Activated CD8-positive, alpha-beta T cell treated with anti-CD3 and anti-CD28 coated beads, Interleukin-2, amount 10 ng/mL, durations not matched to agents 7 days and 5 days (primary cell): ENCODE measurements around the gene DNASE1L3. TPM values are rescaled to one million over a fixed set of nuclear protein-coding genes. Genes with fewer than 3 reads are reported as not detected.
"Not testable (repeated sequence)": the region's sequence is repeated elsewhere in the genome, so short reads cannot be mapped to it uniquely, and the experiment has no call there.

Experiments
- ATAC-seq: fragments of 150-1000 bp; cut with Tn5 transposase; one replicate; pipeline ENCODE4 v1.10.0; 2021; ENCODE audit warnings: moderate library complexity
- CTCF ChIA-PET: fragments of 350-600 bp; sonication (Branson Sonifier 250); formaldehyde crosslinking; loops from one replicate; lab custom pipeline; 2021; ENCODE audit warnings: antibody characterized with exemption; lab: Charles Lee
- POLR2A ChIA-PET: fragments of 350-600 bp; sonication (Branson Sonifier 250); formaldehyde crosslinking; loops from one replicate; lab custom pipeline; 2021; ENCODE audit warnings: antibody characterized with exemption; lab: Charles Lee
- DNase-seq: peaks from one replicate; pipeline ENCODE4 v3.0.0-alpha.2; 2020
- H3K27ac Mint-ChIP-seq: one replicate; pipeline ENCODE4 v1.8.0; 2021; ENCODE audit warnings: mild to moderate bottlenecking, mixed read lengths
- H3K27me3 Mint-ChIP-seq: one replicate; pipeline ENCODE4 v1.8.0; 2021; ENCODE audit warnings: low read depth, mixed read lengths
- H3K36me3 Mint-ChIP-seq: one replicate; pipeline ENCODE4 v1.8.0; 2021; ENCODE audit warnings: low read depth, mixed read lengths
- H3K4me1 Mint-ChIP-seq: one replicate; pipeline ENCODE4 v1.8.0; 2021; ENCODE audit warnings: low read depth, mixed read lengths
- H3K4me3 Mint-ChIP-seq: one replicate; pipeline ENCODE4 v1.8.0; 2021; ENCODE audit warnings: mild to moderate bottlenecking, mixed read lengths
- H3K9me3 Mint-ChIP-seq: one replicate; pipeline ENCODE4 v1.8.0; 2022; ENCODE audit warnings: mixed read lengths; ENCODE audit not compliant: insufficient read depth
- total RNA-seq, 2 experiments: library from RNA; stranded (reverse); gene quantifications; one replicate each; pipeline ENCODE4 v1.2.3, GENCODE V29; 2021

Gene DNASE1L3
- total RNA-seq, 2 experiments from 2014 or later: not detected

- POLR2A ChIA-PET: no interaction called here
- ATAC-seq (no peak), DNase-seq (no peak)
- H3K27ac Mint-ChIP-seq: no peak overlapping the region
- CTCF ChIA-PET: no interaction called here
- no peaks in the 10 kb centered on the region for H3K36me3 Mint-ChIP-seq
- no peaks in the 10 kb centered on the region for H3K9me3 Mint-ChIP-seq
- H3K27me3 Mint-ChIP-seq: no peaks in the 10 kb centered on the region
- H3K4me3 Mint-ChIP-seq: no peak overlapping the region
- H3K4me1 Mint-ChIP-seq: peaks cover 3% of the 10 kb centered on the region
Measured at GRCh38 chr3:58243976-58244585, 33.3 kb upstream of the DNASE1L3 start.

DNA sequence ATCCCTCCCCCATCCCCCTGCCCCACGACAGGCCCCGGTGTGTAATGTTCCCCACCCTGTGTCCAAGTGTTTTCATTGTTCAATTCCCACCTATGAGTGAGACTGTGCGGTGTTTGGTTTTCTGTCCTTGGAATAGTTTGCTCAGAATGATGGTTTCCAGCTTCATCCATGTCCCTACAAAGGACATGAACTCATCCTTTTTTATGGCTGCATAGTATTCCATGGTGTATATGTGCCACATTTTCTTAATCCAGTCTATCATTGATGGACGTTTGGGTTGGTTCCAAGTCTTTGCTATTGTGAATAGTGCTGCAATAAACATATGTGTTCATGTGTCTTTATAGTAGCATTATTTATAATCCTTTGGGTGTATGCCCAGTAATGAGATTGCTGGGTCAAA lies 32.1 kb upstream of the DNASE1L3 start:
- H3K27me3 Mint-ChIP-seq, DNase-seq, ATAC-seq, H3K27ac Mint-ChIP-seq, H3K9me3 Mint-ChIP-seq, H3K36me3 Mint-ChIP-seq, H3K4me3 Mint-ChIP-seq, POLR2A ChIA-PET: not testable (repeated sequence)
- peaks cover 10% of the 10 kb centered on the region for H3K4me1 Mint-ChIP-seq
- CTCF ChIA-PET: interaction anchor here (1.5 to 2.4 kb wide), 2 partner anchors 25 to 64 kb away, joined by 3 to 10 read pairs; partner anchors contain the start of genes HTD2 and RPP14

DNA sequence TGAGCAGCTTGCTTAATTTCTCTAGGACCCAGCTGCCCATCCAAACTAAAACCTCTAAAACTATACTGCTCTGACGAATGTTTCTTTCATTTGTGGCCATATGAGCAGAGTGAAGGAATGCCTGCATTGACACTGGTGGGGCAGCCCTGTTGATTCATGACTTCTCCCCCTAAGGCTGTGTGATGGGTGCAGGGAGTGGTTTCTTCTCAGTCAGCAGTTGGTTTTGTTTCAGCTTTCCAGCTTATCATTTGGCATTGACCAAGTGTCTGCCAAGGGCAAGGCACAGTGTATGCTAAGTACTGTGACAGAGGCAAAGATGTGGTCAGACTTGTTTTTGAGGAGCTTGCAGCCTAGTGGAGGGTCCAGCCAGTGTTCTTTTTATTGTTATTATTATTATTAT lies 31.6 kb upstream of the DNASE1L3 start:
- POLR2A ChIA-PET: interaction anchor here (0.7 kb wide), 1 partner anchor 92 kb away, joined by 3 read pairs; no protein-coding TSS in a partner anchor
- Mint-ChIP-seq H3K27me3 (no peaks in the 10 kb centered on the region), H3K9me3 (no peaks in the 10 kb centered on the region), H3K27ac (no peak overlapping the region), H3K4me1 (peaks cover 10% of the 10 kb centered on the region), H3K4me3 (no peak overlapping the region), H3K36me3 (no peaks in the 10 kb centered on the region)
- no peak for DNase-seq
- CTCF ChIA-PET: interaction anchor here (1.5 to 2.4 kb wide), 2 partner anchors 25 to 64 kb away, joined by 3 to 10 read pairs; partner anchors contain the start of genes HTD2 and RPP14
- ATAC-seq: no peak

DNA sequence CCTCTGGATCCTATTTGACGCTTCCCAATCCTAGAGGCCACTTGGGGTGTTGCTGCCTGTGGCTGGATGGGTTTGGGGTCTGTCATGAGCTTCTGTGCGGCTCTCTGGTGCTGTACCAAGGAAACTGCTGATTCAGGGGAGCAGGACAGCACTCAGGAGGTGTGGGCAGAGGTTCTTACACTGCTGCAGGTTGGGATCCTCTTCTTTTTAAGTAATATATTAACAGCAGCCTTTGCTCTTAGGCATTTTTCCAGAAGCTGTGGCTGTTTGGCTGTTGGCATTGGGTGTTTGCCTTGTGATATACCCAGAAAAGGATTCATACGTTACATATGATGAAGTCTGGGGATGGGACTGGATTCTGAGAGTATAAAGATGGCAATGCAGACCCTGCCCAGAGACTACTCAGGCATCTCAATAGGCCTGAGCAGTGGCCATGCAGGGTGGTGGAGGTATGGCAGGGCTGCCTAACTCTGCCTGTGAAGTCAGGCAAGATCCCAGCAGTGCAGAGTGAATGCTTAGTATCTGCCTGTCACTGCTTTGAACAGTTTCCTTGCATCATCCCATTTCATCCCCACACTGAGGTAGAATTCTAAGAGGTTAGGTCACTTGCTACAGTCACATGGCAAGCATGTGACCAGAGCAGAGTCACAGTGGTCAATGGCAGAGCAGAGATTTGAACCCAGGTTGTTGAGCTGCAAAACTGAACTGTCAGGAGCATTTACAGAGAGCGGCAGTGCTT lies 30.7 kb upstream of the DNASE1L3 start:
- POLR2A ChIA-PET: no interaction called here

DNA sequence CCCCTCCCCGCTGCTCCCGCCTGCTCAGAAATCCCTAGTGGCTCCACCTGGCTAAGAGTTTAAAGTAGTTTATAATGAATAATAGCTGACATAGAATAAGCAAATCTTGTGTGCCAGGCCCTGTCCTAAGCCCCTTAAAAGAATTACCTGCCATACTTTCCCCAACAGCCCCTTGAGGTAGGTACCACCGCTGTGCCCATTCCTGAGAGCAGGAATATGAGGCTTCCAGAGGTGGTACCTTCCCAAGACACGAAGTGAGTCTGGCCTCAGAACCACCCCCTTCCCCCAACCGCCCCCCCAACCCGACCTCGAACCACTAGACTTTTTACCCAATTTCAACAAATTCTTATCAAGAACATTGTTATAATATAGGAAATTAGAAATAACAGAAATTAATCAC lies 28.1 kb upstream of the DNASE1L3 start:
- Mint-ChIP-seq H3K4me1 (peaks cover 14% of the 10 kb centered on the region), H3K4me3 (peak overlapping the region; percentile 82), H3K27me3 (peaks cover 10% of the 10 kb centered on the region), H3K36me3 (no peaks in the 10 kb centered on the region), H3K9me3 (no peaks in the 10 kb centered on the region), H3K27ac (no peak overlapping the region)
- no peak for DNase-seq
- POLR2A ChIA-PET: interaction anchor here (0.7 to 1.4 kb wide), 2 partner anchors 15 to 67 kb away, joined by 3 to 5 read pairs; partner anchors contain the start of genes HTD2 and RPP14
- CTCF ChIA-PET: interaction anchor here (1.0 to 4.6 kb wide), 5 partner anchors 15 to 68 kb away, joined by 4 to 26 read pairs (median 5); partner anchors contain the start of genes HTD2 and RPP14
- ATAC-seq: no peak

More for the DNA sequence above, 30.7 kb upstream of the DNASE1L3 start:
- Mint-ChIP-seq H3K27me3 (no peaks in the 10 kb centered on the region), H3K36me3 (no peaks in the 10 kb centered on the region), H3K27ac (no peak overlapping the region), H3K4me3 (no peak overlapping the region), H3K4me1 (peaks cover 11% of the 10 kb centered on the region), H3K9me3 (no peaks in the 10 kb centered on the region)
- DNase-seq (no peak), ATAC-seq (no peak)
- CTCF ChIA-PET: interaction anchor here (1.5 to 4.6 kb wide), 3 partner anchors 24 to 65 kb away, joined by 3 to 26 read pairs (median 10); partner anchors contain the start of genes HTD2 and RPP14

DNA sequence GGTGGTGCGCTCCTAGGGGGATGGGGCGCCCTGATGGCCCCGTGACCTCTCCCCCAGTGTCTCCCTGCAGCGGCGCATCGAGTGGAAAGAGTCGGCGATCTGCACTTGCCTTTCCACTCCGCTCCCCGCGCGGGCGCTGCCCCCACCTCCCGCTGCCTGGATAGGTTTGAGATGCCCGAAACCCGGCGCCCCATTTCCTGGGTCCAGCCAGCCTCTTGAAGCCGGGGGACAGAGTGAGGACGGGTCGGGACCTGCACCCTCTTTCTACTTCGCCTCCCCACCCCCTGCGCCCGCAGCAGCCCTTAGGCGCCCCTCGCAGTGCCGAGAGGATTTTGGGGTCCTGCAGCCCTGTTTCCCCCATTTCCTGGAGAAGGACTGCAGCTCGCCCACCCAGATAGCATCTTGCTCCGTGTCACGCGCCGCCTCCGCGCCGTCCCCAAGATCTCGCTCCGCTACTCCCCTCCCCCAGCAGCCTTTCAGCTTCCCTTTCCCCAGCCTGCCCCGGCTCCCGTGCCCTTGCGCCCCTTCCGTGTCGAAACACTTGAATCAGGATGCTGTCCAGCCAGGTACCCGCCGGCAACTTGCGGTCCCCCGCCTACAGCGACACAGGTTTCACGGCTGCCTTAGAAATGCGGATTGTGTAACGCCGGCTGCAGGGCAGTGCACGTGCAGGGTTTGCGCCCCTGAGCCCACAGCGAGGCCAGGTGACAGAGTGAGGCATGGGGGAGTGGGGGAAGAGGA lies 27.3 kb upstream of the DNASE1L3 start:
- H3K9me3 Mint-ChIP-seq: no peaks in the 10 kb centered on the region
- peak; percentile 57 for ATAC-seq
- peak overlapping the region; percentile 75 for H3K27ac Mint-ChIP-seq
- ChIA-PET CTCF (interaction anchor here (0.9 to 4.6 kb wide), 5 partner anchors 16 to 68 kb away, joined by 3 to 26 read pairs (median 5); partner anchors contain the start of genes HTD2 and RPP14), POLR2A (interaction anchor here (0.6 to 1.4 kb wide), 2 partner anchors 52 to 68 kb away, joined by 3 to 5 read pairs; partner anchors contain the start of genes HTD2 and RPP14)
- peaks cover 14% of the 10 kb centered on the region for H3K4me1 Mint-ChIP-seq
- DNase-seq: peak; percentile 68
- peak overlapping the region; percentile 82 for H3K4me3 Mint-ChIP-seq
- H3K36me3 Mint-ChIP-seq: no peaks in the 10 kb centered on the region
- H3K27me3 Mint-ChIP-seq: peaks cover 15% of the 10 kb centered on the region

- Mint-ChIP-seq H3K9me3 (no peaks in the 10 kb centered on the region), H3K4me1 (peaks cover 14% of the 10 kb centered on the region), H3K27ac (peak within 1 kb of the TSS; percentile 77), H3K27me3 (peaks cover 22% of the 10 kb centered on the region), H3K36me3 (no peaks in the 10 kb centered on the region), H3K4me3 (peak within 1 kb of the TSS; percentile 82)
- ATAC-seq (peak; percentile 87), DNase-seq (peak; percentile 82)
- ChIA-PET POLR2A (interaction anchor here (0.6 kb wide), 1 partner anchor 51 kb away, joined by 3 read pairs; no protein-coding TSS in a partner anchor), CTCF (interaction anchor here (0.9 to 4.6 kb wide), 5 partner anchors 16 to 69 kb away, joined by 3 to 26 read pairs (median 5); partner anchors contain the start of genes HTD2 and RPP14)
Measured at GRCh38 chr3:58237238-58237940, 26.6 kb upstream of the DNASE1L3 start, which contains the start of gene ABHD6. Gene ABHD6, plus strand, starts transcription at chr3:58237792. Its CDS starts 18,795 bp downstream, at chr3:58256587.

- ATAC-seq (peak; percentile 1), DNase-seq (no peak)
- ChIA-PET POLR2A (no interaction called here), CTCF (interaction anchor here (0.8 to 4.6 kb wide), 2 partner anchors 20 to 70 kb away, joined by 3 to 26 read pairs; partner anchors contain the start of genes HTD2 and RPP14)
- Mint-ChIP-seq H3K4me3 (peak overlapping the region; percentile 81), H3K9me3 (no peaks in the 10 kb centered on the region), H3K36me3 (no peaks in the 10 kb centered on the region), H3K27me3 (peaks cover 24% of the 10 kb centered on the region), H3K4me1 (peaks cover 14% of the 10 kb centered on the region), H3K27ac (peak overlapping the region; percentile 77)
Measured at GRCh38 chr3:58236527-58237237, 25.9 kb upstream of the DNASE1L3 start.

DNA sequence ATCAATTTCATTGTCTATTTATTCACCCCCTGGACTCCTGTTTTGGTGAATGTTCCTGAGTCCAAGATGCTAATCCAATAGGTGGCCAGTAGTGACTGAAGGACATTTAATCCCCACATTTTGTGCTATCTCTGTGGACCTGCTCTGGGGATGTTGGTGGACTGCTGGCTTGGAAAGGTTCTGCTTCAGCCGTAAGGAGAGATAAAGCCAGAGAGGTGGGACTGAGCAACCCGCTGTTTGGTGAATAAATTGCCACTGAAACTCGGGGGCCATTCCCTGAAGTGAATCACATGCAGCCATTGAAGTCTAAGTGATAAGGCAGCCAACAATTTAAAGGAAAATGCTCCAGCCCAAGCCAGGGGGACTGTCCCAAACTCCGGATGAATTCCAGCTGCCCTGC lies 25.2 kb upstream of the DNASE1L3 start:
- no peak overlapping the region for H3K27ac Mint-ChIP-seq
- DNase-seq: no peak
- no peak for ATAC-seq
- H3K4me1 Mint-ChIP-seq: peaks cover 11% of the 10 kb centered on the region
- H3K27me3 Mint-ChIP-seq: peaks cover 30% of the 10 kb centered on the region
- H3K4me3 Mint-ChIP-seq: peak overlapping the region; percentile 17
- CTCF ChIA-PET: interaction anchor here (0.8 kb wide), 1 partner anchor 19 kb away, joined by 3 read pairs; no protein-coding TSS in a partner anchor
- POLR2A ChIA-PET: no interaction called here
- no peaks in the 10 kb centered on the region for H3K36me3 Mint-ChIP-seq
- H3K9me3 Mint-ChIP-seq: no peaks in the 10 kb centered on the region

GRCh38 chr3:58234516-58234931 lies 23.8 kb upstream of the DNASE1L3 start:
- no peaks in the 10 kb centered on the region for H3K9me3 Mint-ChIP-seq
- no peak overlapping the region for H3K27ac Mint-ChIP-seq
- H3K36me3 Mint-ChIP-seq: no peaks in the 10 kb centered on the region
- H3K4me1 Mint-ChIP-seq: peaks cover 11% of the 10 kb centered on the region
- ATAC-seq (no peak), DNase-seq (no peak)
- peaks cover 40% of the 10 kb centered on the region for H3K27me3 Mint-ChIP-seq
- no peak overlapping the region for H3K4me3 Mint-ChIP-seq
- ChIA-PET POLR2A (no interaction called here), CTCF (interaction anchor here (1.4 to 1.9 kb wide), 3 partner anchors 20 to 57 kb away, joined by 4 to 7 read pairs (median 5); no protein-coding TSS in a partner anchor)
